ENCODE measurements around the gene MX2.

MX2 gene

GRCh38 chr21:41325138-41325912 is 36.5 kb upstream of the MX2 start:
- H3K27me3 ChIP-seq (ENCODE audit: control insufficient read depth, insufficient read depth, low read length) = no peaks in the 10 kb centered on the region
- no peak overlapping the region for H3K9ac ChIP-seq (ENCODE audit: low read length)
- no peak overlapping the region for H3K4me3 ChIP-seq (ENCODE audit: low read length)

GRCh38 chr21:41326414-41327080 is 35.3 kb upstream of the MX2 start:
- no peak overlapping the region for H3K27ac ChIP-seq (ENCODE audit: low read depth, low read length)
- H3K4me3 ChIP-seq (ENCODE audit: low read length) = no peak overlapping the region
- no peaks in the 10 kb centered on the region for H3K4me1 ChIP-seq (ENCODE audit: control insufficient read depth, insufficient read depth, low read length)
- H3K27me3 ChIP-seq (ENCODE audit: control insufficient read depth, insufficient read depth, low read length) = no peaks in the 10 kb centered on the region
- no peak overlapping the region for H3K9ac ChIP-seq (ENCODE audit: low read length)
- no peaks in the 10 kb centered on the region for H3K36me3 ChIP-seq (ENCODE audit: control insufficient read depth, insufficient read depth, low read length)

More at GRCh38 chr21:41325138-41325912, 36.5 kb upstream of the MX2 start:
- H3K36me3 ChIP-seq (ENCODE audit: control insufficient read depth, insufficient read depth, low read length) = no peaks in the 10 kb centered on the region
- no peaks in the 10 kb centered on the region for H3K4me1 ChIP-seq (ENCODE audit: control insufficient read depth, insufficient read depth, low read length)
- H3K27ac ChIP-seq (ENCODE audit: low read depth, low read length) = no peak overlapping the region

GRCh38 chr21:41327753-41328152 is 34.1 kb upstream of the MX2 start:
- Histone ChIP-seq H3K4me1 (ENCODE audit: control insufficient read depth, insufficient read depth, low read length) (no peaks in the 10 kb centered on the region), H3K36me3 (ENCODE audit: control insufficient read depth, insufficient read depth, low read length) (no peaks in the 10 kb centered on the region), H3K4me3 (ENCODE audit: low read length) (no peak overlapping the region), H3K27ac (ENCODE audit: low read depth, low read length) (no peak overlapping the region), H3K9ac (ENCODE audit: low read length) (no peak overlapping the region), H3K27me3 (ENCODE audit: control insufficient read depth, insufficient read depth, low read length) (no peaks in the 10 kb centered on the region)

GRCh38 chr21:41328660-41329607 is 32.9 kb upstream of the MX2 start:
- Histone ChIP-seq H3K27me3 (ENCODE audit: control insufficient read depth, insufficient read depth, low read length) (no peaks in the 10 kb centered on the region), H3K36me3 (ENCODE audit: control insufficient read depth, insufficient read depth, low read length) (no peaks in the 10 kb centered on the region), H3K27ac (ENCODE audit: low read depth, low read length) (no peak overlapping the region), H3K9ac (ENCODE audit: low read length) (no peak overlapping the region), H3K4me3 (ENCODE audit: low read length) (no peak overlapping the region), H3K4me1 (ENCODE audit: control insufficient read depth, insufficient read depth, low read length) (no peaks in the 10 kb centered on the region)

- H3K4me3 ChIP-seq (ENCODE audit: low read length) = no peak overlapping the region
Measured at GRCh38 chr21:41333752-41334151, 28.1 kb upstream of the MX2 start.

GRCh38 chr21:41337515-41337914 is 24.3 kb upstream of the MX2 start:
- no peaks in the 10 kb centered on the region for H3K36me3 ChIP-seq (ENCODE audit: control insufficient read depth, insufficient read depth, low read length)
- no peak overlapping the region for H3K9ac ChIP-seq (ENCODE audit: low read length)
- no peaks in the 10 kb centered on the region for H3K27me3 ChIP-seq (ENCODE audit: control insufficient read depth, insufficient read depth, low read length)
- H3K27ac ChIP-seq (ENCODE audit: low read depth, low read length) = no peak overlapping the region
- no peak overlapping the region for H3K4me3 ChIP-seq (ENCODE audit: low read length)
- no peaks in the 10 kb centered on the region for H3K4me1 ChIP-seq (ENCODE audit: control insufficient read depth, insufficient read depth, low read length)

More at GRCh38 chr21:41333752-41334151, 28.1 kb upstream of the MX2 start:
- Histone ChIP-seq H3K27me3 (ENCODE audit: control insufficient read depth, insufficient read depth, low read length) (no peaks in the 10 kb centered on the region), H3K4me1 (ENCODE audit: control insufficient read depth, insufficient read depth, low read length) (no peaks in the 10 kb centered on the region), H3K36me3 (ENCODE audit: control insufficient read depth, insufficient read depth, low read length) (no peaks in the 10 kb centered on the region), H3K27ac (ENCODE audit: low read depth, low read length) (no peak overlapping the region), H3K9ac (ENCODE audit: low read length) (no peak overlapping the region)

- Histone ChIP-seq H3K4me3 (ENCODE audit: low read length) (no peak overlapping the region), H3K4me1 (ENCODE audit: control insufficient read depth, insufficient read depth, low read length) (no peaks in the 10 kb centered on the region), H3K36me3 (ENCODE audit: control insufficient read depth, insufficient read depth, low read length) (no peaks in the 10 kb centered on the region), H3K27me3 (ENCODE audit: control insufficient read depth, insufficient read depth, low read length) (no peaks in the 10 kb centered on the region), H3K9ac (ENCODE audit: low read length) (no peak overlapping the region), H3K27ac (ENCODE audit: low read depth, low read length) (no peak overlapping the region)
Measured at GRCh38 chr21:41338455-41338854, 23.4 kb upstream of the MX2 start.

GRCh38 chr21:41342035-41342434 is 19.8 kb upstream of the MX2 start:
- Histone ChIP-seq H3K27ac (ENCODE audit: low read depth, low read length) (no peak overlapping the region), H3K4me3 (ENCODE audit: low read length) (no peak overlapping the region), H3K9ac (ENCODE audit: low read length) (no peak overlapping the region), H3K4me1 (ENCODE audit: control insufficient read depth, insufficient read depth, low read length) (no peaks in the 10 kb centered on the region), H3K36me3 (ENCODE audit: control insufficient read depth, insufficient read depth, low read length) (no peaks in the 10 kb centered on the region), H3K27me3 (ENCODE audit: control insufficient read depth, insufficient read depth, low read length) (no peaks in the 10 kb centered on the region)

GRCh38 chr21:41344146-41344545 is 17.7 kb upstream of the MX2 start:
- no peak overlapping the region for H3K4me3 ChIP-seq (ENCODE audit: low read length)
- H3K9ac ChIP-seq (ENCODE audit: low read length) = no peak overlapping the region
- no peak overlapping the region for H3K27ac ChIP-seq (ENCODE audit: low read depth, low read length)
- no peaks in the 10 kb centered on the region for H3K4me1 ChIP-seq (ENCODE audit: control insufficient read depth, insufficient read depth, low read length)
- H3K27me3 ChIP-seq (ENCODE audit: control insufficient read depth, insufficient read depth, low read length) = no peaks in the 10 kb centered on the region
- no peaks in the 10 kb centered on the region for H3K36me3 ChIP-seq (ENCODE audit: control insufficient read depth, insufficient read depth, low read length)

- no peak overlapping the region for H3K27ac ChIP-seq (ENCODE audit: low read depth, low read length)
- H3K4me3 ChIP-seq (ENCODE audit: low read length) = no peak overlapping the region
Measured at GRCh38 chr21:41345356-41345755, 16.5 kb upstream of the MX2 start.

GRCh38 chr21:41345934-41346685 is 15.7 kb upstream of the MX2 start:
- Histone ChIP-seq H3K27me3 (ENCODE audit: control insufficient read depth, insufficient read depth, low read length) (no peaks in the 10 kb centered on the region), H3K9ac (ENCODE audit: low read length) (no peak overlapping the region), H3K4me1 (ENCODE audit: control insufficient read depth, insufficient read depth, low read length) (no peaks in the 10 kb centered on the region), H3K27ac (ENCODE audit: low read depth, low read length) (no peak overlapping the region), H3K36me3 (ENCODE audit: control insufficient read depth, insufficient read depth, low read length) (no peaks in the 10 kb centered on the region), H3K4me3 (ENCODE audit: low read length) (no peak overlapping the region)

More at GRCh38 chr21:41345356-41345755, 16.5 kb upstream of the MX2 start:
- Histone ChIP-seq H3K4me1 (ENCODE audit: control insufficient read depth, insufficient read depth, low read length) (no peaks in the 10 kb centered on the region), H3K36me3 (ENCODE audit: control insufficient read depth, insufficient read depth, low read length) (no peaks in the 10 kb centered on the region), H3K27me3 (ENCODE audit: control insufficient read depth, insufficient read depth, low read length) (no peaks in the 10 kb centered on the region), H3K9ac (ENCODE audit: low read length) (no peak overlapping the region)
